ENCODE results near the gene NFKBIB.

Gene NFKBIB

DNA sequence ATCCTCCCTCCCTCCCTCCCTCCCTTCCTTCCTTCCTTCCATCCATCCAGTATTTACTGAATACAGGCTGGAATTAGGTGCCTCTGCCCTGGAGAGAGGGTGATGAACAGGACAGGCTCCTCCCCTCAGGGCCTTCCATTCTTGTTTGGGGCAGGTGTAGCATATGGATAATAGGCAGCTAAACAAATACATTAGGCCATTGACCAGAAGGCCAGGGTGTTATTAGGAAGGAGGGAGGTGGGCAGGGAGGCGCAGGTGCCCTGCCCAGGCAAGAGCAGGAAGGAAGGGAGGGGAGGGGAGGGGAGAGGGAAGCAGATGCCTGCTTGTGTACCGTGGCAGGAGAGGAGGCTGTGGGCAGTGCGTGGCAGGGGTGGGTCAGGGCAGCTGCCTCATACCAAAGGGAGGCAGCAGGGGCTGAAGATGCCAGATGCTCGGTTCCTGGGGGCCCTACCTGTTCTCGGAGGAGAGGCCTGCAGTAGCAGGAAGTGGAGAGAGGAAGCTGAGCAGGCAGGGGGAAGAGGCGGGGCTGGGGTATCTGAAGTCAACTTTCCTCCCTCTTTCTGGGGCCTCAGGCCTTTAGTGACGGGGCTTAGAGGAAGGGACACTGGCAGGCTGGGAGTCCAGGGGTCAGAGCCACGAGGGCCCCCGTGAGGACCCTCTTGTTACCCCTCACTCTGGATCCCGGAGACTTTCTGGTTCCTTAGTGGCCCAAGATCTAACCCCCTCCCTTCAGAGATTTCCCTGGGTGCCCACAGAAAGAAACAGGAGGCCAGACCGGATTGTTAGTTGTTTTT is 21.8 kb upstream of the NFKBIB start, which contains the start of gene RINL:
RINL (minus strand) TSS at position 495 of the 794 bp plus-strand sequence. CDS start 1,533 bp downstream, outside the sequence.
- peak within 1 kb of the TSS; percentile 39 for H3K27ac ChIP-seq (ENCODE audit: low read length)
- peaks cover 18% of the 10 kb centered on the region for H3K4me1 ChIP-seq (ENCODE audit: insufficient read depth, low read length)
- TF ChIP-seq, protein P1, sequence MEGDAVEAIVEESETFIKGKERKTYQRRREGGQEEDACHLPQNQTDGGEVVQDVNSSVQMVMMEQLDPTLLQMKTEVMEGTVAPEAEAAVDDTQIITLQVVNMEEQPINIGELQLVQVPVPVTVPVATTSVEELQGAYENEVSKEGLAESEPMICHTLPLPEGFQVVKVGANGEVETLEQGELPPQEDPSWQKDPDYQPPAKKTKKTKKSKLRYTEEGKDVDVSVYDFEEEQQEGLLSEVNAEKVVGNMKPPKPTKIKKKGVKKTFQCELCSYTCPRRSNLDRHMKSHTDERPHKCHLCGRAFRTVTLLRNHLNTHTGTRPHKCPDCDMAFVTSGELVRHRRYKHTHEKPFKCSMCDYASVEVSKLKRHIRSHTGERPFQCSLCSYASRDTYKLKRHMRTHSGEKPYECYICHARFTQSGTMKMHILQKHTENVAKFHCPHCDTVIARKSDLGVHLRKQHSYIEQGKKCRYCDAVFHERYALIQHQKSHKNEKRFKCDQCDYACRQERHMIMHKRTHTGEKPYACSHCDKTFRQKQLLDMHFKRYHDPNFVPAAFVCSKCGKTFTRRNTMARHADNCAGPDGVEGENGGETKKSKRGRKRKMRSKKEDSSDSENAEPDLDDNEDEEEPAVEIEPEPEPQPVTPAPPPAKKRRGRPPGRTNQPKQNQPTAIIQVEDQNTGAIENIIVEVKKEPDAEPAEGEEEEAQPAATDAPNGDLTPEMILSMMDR (IDR thresholded peaks at IDR 0.05; ENCODE audit: borderline replicate concordance, extremely low read depth, low read length, poor library complexity, severe bottlenecking) = no peak
- TF ChIP-seq EZH2 (IDR thresholded peaks at IDR 0.05; ENCODE audit: borderline replicate concordance, low read depth, low read length, severe bottlenecking) = no peak
- peaks cover 15% of the 10 kb centered on the region; the same call in 1 of the 2 replicates for H3K36me3 ChIP-seq (ENCODE audit: insufficient read depth, low read length)
- peak; percentile 75 for DNase-seq
- no peaks in the 10 kb centered on the region for H3K27me3 ChIP-seq (ENCODE audit: insufficient read depth, low read length, poor library complexity)
- peak within 1 kb of the TSS; percentile 53 for H2AFZ ChIP-seq (ENCODE audit: low read depth, low read length)
- no peaks in the 10 kb centered on the region for H3K9me3 ChIP-seq (ENCODE audit: insufficient read depth, low read length, severe bottlenecking)
- peak; percentile 92 for ATAC-seq (ENCODE audit: insufficient read depth, low read depth)
- H3K4me3 ChIP-seq (ENCODE audit: low read depth in 1 of 2, low read length in 2 of 2) = peak within 1 kb of the TSS in 1 of 2 experiments; percentile 13; a peak in 1 of 4 replicates
- peak within 1 kb of the TSS; percentile 38 for H3K9ac ChIP-seq (ENCODE audit: low read depth, low read length)
- H3K4me2 ChIP-seq (ENCODE audit: insufficient read depth, low read length) = peak within 1 kb of the TSS; percentile 42
- no peaks in the 10 kb centered on the region for H3K79me2 ChIP-seq (ENCODE audit: insufficient read depth, low read length)
- H4K20me1 ChIP-seq (ENCODE audit: insufficient read depth, low read length) = no peaks in the 10 kb centered on the region

DNA sequence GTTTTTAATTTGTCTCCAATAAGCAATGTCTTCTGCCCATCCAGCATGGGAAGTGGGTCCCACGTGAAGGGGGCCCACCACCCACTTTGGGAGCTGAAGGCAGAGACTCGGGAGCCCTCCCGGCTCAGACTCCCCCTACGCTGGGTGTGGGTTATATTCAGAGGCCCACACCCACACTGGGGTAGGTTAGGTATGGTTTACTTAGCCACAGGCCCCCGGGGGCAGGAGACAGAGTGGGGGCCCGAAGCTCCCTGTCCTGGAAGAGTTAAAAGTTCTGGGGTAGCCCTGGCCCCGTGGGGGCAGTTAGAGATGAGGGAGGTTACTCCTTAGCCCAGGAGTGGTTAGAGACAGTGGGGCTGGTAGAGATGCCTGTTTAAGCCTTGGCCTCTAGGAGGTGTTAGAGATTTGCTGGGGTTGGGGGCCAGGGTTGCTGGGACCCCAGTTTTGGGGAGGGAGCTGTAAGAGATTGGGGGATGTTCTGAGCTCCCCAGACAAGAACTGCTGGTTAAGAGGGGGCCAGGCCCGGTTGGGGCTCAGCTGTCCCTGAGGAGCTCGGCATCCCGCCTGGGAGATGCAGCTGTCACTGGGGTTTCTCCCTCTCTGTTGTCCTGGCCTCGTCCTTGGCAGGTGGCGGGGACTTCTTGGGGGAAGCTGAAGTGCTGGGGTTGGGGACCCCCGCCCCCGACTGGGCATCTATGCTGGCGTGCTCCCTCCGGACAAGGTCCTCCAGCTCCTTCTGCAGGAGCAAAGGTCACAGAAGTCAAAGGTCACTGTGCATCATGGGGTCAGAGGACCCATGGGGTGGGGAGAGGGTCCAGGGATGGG is 21.0 kb upstream of the NFKBIB start:
- Histone ChIP-seq H2AFZ (ENCODE audit: low read depth, low read length) (0 out of 2 replicates have a peak overlapping the region, but pooled peaks have one; percentile 53), H3K4me2 (ENCODE audit: insufficient read depth, low read length) (peak overlapping the region; percentile 42), H3K36me3 (ENCODE audit: insufficient read depth, low read length) (peaks cover 21% of the 10 kb centered on the region), H3K27ac (ENCODE audit: low read length) (peak overlapping the region; percentile 39; the same call in 1 of the 2 replicates), H3K27me3 (ENCODE audit: insufficient read depth, low read length, poor library complexity) (no peaks in the 10 kb centered on the region), H3K9me3 (ENCODE audit: insufficient read depth, low read length, severe bottlenecking) (no peaks in the 10 kb centered on the region), H3K79me2 (ENCODE audit: insufficient read depth, low read length) (no peaks in the 10 kb centered on the region), H4K20me1 (ENCODE audit: insufficient read depth, low read length) (no peaks in the 10 kb centered on the region), H3K4me1 (ENCODE audit: insufficient read depth, low read length) (peaks cover 18% of the 10 kb centered on the region), H3K4me3 (ENCODE audit: low read depth in 1 of 2, low read length in 2 of 2) (peak overlapping the region in 1 of 2 experiments; percentile 13; a peak in 1 of 4 replicates), H3K9ac (ENCODE audit: low read depth, low read length) (peak overlapping the region; percentile 38; the same call in 1 of the 2 replicates)
- TF ChIP-seq, protein P1 (IDR thresholded peaks at IDR 0.05; ENCODE audit: borderline replicate concordance, extremely low read depth, low read length, poor library complexity, severe bottlenecking) = no peak
- no peak for TF ChIP-seq EZH2 (IDR thresholded peaks at IDR 0.05; ENCODE audit: borderline replicate concordance, low read depth, low read length, severe bottlenecking)
- ATAC-seq (ENCODE audit: insufficient read depth, low read depth) (no peak), DNase-seq (no peak)

DNA sequence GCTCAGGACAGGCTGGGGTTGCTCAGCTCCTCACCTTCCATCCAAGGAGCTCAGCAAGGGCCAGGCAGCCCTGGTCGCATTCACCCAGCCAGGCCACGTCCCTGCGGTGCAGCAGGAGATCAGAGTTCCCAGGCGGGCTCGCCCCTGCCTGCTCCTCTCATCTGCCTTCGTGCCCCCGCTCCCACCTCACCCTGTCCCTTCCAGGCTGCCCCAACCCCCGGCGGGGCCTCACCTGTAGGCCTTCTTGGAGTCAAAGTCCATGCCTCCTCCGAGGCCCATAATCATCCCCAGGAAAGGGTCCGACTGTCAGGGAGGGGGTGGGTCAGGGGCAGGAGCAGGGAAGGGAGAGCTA is 20.4 kb upstream of the NFKBIB start:
- Histone ChIP-seq H4K20me1 (ENCODE audit: insufficient read depth, low read length) (no peaks in the 10 kb centered on the region), H3K79me2 (ENCODE audit: insufficient read depth, low read length) (no peaks in the 10 kb centered on the region), H3K27me3 (ENCODE audit: insufficient read depth, low read length, poor library complexity) (no peaks in the 10 kb centered on the region), H3K9me3 (ENCODE audit: insufficient read depth, low read length, severe bottlenecking) (no peaks in the 10 kb centered on the region), H3K4me3 (ENCODE audit: low read depth in 1 of 2, low read length in 2 of 2) (no peak overlapping the region), H3K4me2 (ENCODE audit: insufficient read depth, low read length) (no peak overlapping the region), H3K9ac (ENCODE audit: low read depth, low read length) (no peak overlapping the region), H2AFZ (ENCODE audit: low read depth, low read length) (no peak overlapping the region), H3K27ac (ENCODE audit: low read length) (no peak overlapping the region), H3K4me1 (ENCODE audit: insufficient read depth, low read length) (peaks cover 18% of the 10 kb centered on the region), H3K36me3 (ENCODE audit: insufficient read depth, low read length) (peaks cover 21% of the 10 kb centered on the region)
- DNase-seq = no peak
- TF ChIP-seq, protein P1 (IDR thresholded peaks at IDR 0.05; ENCODE audit: borderline replicate concordance, extremely low read depth, low read length, poor library complexity, severe bottlenecking) = no peak
- TF ChIP-seq EZH2 (IDR thresholded peaks at IDR 0.05; ENCODE audit: borderline replicate concordance, low read depth, low read length, severe bottlenecking) = no peak
- no peak for ATAC-seq (ENCODE audit: insufficient read depth, low read depth)
